ENCODE data around the gene AP4B1.

AP4B1 gene

DNA sequence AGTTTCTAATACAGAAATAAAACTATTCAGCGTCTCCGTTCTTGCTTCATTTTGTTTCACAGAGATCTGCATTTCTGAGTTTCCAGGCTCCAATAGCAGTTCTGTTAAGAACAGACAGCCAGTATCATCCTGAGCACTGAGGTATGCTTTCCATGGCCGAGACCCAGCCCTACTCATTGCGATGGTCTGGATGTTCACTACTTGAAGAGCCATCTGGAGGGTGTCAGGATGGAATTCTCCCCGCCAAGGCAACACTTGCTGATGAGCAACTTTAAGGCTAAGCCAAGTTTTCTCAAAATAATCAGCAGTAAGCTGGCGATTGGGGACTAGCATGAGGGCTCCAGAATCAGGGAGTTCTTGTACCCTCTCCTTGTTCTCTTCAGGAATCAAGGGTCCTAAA is 9.5 kb downstream of the AP4B1 start:
- H3K9me3 ChIP-seq (ENCODE audit: low read length) = no peaks in the 10 kb centered on the region
- H3K4me3 ChIP-seq (ENCODE audit: low read depth, low read length, poor library complexity, severe bottlenecking) = no peak overlapping the region
- H3K79me2 ChIP-seq (ENCODE audit: insufficient read depth, low read length) = no peaks in the 10 kb centered on the region
- no peak overlapping the region for H2AFZ ChIP-seq (ENCODE audit: low read length)
- no peaks in the 10 kb centered on the region for H3F3A ChIP-seq (ENCODE audit: insufficient read depth, low read length)
- no peak overlapping the region for H3K27ac ChIP-seq (ENCODE audit: low read depth, low read length, poor library complexity, severe bottlenecking)
- H3K4me2 ChIP-seq (ENCODE audit: low read length) = no peak overlapping the region
- H3K9me2 ChIP-seq (ENCODE audit: low read depth, low read length) = no peaks in the 10 kb centered on the region
- no peak overlapping the region for H3K9ac ChIP-seq (ENCODE audit: low read length)
- no peak for TF ChIP-seq EZH2 (IDR thresholded peaks at IDR 0.05; ENCODE audit: borderline replicate concordance, low read length)
- no peak for TF ChIP-seq CTCF (IDR thresholded peaks at IDR 0.05; ENCODE audit: low read length)
- peaks cover 5% of the 10 kb centered on the region for H3K4me1 ChIP-seq (ENCODE audit: insufficient read depth, low read length, severe bottlenecking)
- no peaks in the 10 kb centered on the region for H3K27me3 ChIP-seq (ENCODE audit: insufficient read depth, low read length)
- peaks cover 64% of the 10 kb centered on the region for H3K36me3 ChIP-seq (ENCODE audit: insufficient read depth, low read length)
- H4K20me1 ChIP-seq (ENCODE audit: insufficient read depth, low read length) = no peaks in the 10 kb centered on the region

DNA sequence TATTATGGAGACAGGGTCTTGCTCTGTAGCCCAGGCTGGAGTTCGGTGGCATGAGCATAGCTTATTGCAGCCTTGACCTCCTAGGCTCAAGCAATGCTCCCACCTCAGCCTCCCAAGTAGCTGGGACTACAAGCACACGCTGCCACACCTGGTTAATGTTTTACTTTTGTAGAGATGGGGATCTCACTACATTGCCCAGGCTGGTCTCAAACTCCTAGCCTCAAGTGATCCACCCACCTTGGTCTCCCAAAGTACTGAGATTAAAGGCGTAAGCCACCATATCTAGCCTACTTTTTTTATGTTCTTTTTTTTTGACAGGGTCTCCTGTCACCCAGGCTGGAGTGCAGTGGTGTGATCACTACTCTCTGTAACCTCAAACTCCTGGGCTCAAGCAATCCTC is 11.3 kb downstream of the AP4B1 start:
- no peaks in the 10 kb centered on the region for H3F3A ChIP-seq (ENCODE audit: insufficient read depth, low read length)
- no peaks in the 10 kb centered on the region for H3K27me3 ChIP-seq (ENCODE audit: insufficient read depth, low read length)
- peaks cover 46% of the 10 kb centered on the region for H3K36me3 ChIP-seq (ENCODE audit: insufficient read depth, low read length)
- no peaks in the 10 kb centered on the region for H3K79me2 ChIP-seq (ENCODE audit: insufficient read depth, low read length)
- no peak overlapping the region for H2AFZ ChIP-seq (ENCODE audit: low read length)
- no peak overlapping the region for H3K9ac ChIP-seq (ENCODE audit: low read length)
- H3K9me2 ChIP-seq (ENCODE audit: low read depth, low read length) = no peaks in the 10 kb centered on the region
- H3K4me3 ChIP-seq (ENCODE audit: low read depth, low read length, poor library complexity, severe bottlenecking) = no peak overlapping the region
- H3K4me1 ChIP-seq (ENCODE audit: insufficient read depth, low read length, severe bottlenecking) = peaks cover 5% of the 10 kb centered on the region
- TF ChIP-seq EZH2 (IDR thresholded peaks at IDR 0.05; ENCODE audit: borderline replicate concordance, low read length) (no peak), CTCF (IDR thresholded peaks at IDR 0.05; ENCODE audit: low read length) (no peak)
- no peak overlapping the region for H3K27ac ChIP-seq (ENCODE audit: low read depth, low read length, poor library complexity, severe bottlenecking)
- no peaks in the 10 kb centered on the region for H3K9me3 ChIP-seq (ENCODE audit: low read length)
- no peaks in the 10 kb centered on the region for H4K20me1 ChIP-seq (ENCODE audit: insufficient read depth, low read length)
- H3K4me2 ChIP-seq (ENCODE audit: low read length) = no peak overlapping the region

DNA sequence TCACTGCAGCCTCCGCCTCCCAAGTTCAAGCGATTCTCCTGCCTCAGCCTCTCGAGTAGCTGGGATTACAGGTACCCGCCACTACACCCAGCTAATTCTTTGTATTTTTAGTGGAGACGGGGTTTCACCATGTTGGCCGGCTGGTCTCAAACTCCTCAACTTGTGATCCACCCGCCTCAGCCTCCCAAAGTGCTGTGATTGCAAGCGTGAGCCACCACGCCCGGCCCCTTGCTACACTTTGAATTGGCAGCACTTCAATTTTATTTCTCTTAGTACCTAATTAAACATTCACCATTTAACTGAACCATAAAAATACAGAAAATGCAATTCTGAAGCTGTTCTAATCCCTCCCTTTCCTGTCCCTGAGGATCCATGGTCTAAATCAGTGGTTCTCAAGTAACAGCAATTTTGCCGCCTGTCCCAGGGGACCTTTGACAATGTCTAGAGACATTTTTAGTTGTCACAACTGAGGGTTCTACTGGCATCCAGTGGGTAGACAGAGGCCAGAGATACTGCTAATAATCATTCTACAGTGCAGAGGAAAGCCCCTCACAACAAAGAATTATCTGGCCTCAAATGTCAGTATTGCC is 12.9 kb downstream of the AP4B1 start:
- Histone ChIP-seq H3K9ac (ENCODE audit: low read length) (no peak overlapping the region), H3K4me3 (ENCODE audit: low read depth, low read length, poor library complexity, severe bottlenecking) (no peak overlapping the region), H2AFZ (ENCODE audit: low read length) (no peak overlapping the region), H4K20me1 (ENCODE audit: insufficient read depth, low read length) (no peaks in the 10 kb centered on the region), H3K27ac (ENCODE audit: low read depth, low read length, poor library complexity, severe bottlenecking) (no peak overlapping the region), H3K36me3 (ENCODE audit: insufficient read depth, low read length) (peaks cover 30% of the 10 kb centered on the region), H3F3A (ENCODE audit: insufficient read depth, low read length) (no peaks in the 10 kb centered on the region), H3K4me2 (ENCODE audit: low read length) (no peak overlapping the region), H3K27me3 (ENCODE audit: insufficient read depth, low read length) (no peaks in the 10 kb centered on the region), H3K9me2 (ENCODE audit: low read depth, low read length) (no peaks in the 10 kb centered on the region), H3K4me1 (ENCODE audit: insufficient read depth, low read length, severe bottlenecking) (peaks cover 5% of the 10 kb centered on the region), H3K9me3 (ENCODE audit: low read length) (no peaks in the 10 kb centered on the region), H3K79me2 (ENCODE audit: insufficient read depth, low read length) (no peaks in the 10 kb centered on the region)
- TF ChIP-seq EZH2 (IDR thresholded peaks at IDR 0.05; ENCODE audit: borderline replicate concordance, low read length) (no peak), CTCF (IDR thresholded peaks at IDR 0.05; ENCODE audit: low read length) (no peak)
